CD4-positive, alpha-beta T cell treated with Interleukin-17A for 1 hour (primary cell): ENCODE data around the gene YIPF4.
A peak's percentile ranks its signal among the peaks of the same experiment; 100 is the strongest.
"Not testable (repeated sequence)": the region's sequence is repeated elsewhere in the genome, so short reads cannot be mapped to it uniquely, and the experiment has no call there.

Experiments
- DNase-seq: peaks from one replicate; pipeline ENCODE4 v3.0.0-alpha.2; 2020

Gene YIPF4

DNA sequence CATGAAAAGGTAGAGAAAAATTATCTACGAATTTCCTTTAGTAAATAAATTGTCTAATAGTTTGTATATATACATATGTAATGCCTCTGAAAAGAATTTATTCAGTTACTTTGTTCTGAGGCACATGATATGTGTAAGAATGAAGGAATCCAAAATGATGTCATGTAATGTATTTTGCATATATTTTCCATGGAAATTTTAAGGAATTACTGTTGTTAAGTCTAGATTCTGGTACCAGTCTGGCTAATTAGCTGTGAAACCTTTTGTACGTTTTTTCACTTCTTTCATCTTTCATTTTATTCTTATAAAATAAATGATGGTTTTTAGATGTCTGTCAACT lies 12.3 kb downstream of the YIPF4 start:
- DNase-seq, result no peak

DNA sequence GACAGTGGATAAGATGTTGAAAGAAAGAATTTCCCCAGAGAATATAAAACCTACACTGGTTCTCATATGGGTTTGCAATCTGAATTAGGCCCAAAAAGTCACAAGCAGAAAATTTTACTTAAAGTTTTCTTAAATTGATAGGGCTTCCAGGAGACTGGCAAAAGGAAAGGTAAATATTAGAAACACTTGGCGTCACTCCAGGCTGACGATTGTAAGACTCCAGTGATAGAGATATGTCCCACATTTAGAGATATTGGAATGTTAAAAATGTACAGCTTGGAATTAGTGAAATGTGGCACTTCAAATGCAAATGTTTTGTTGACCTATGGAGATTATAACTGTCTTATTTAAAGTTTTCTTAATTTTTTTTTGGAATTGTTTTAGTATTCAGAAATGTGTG lies 14.0 kb downstream of the YIPF4 start:
- no peak for DNase-seq

- DNase-seq, result not testable (repeated sequence)
Measured at GRCh38 chr2:32293493-32293892, 15.8 kb downstream of the YIPF4 start.

DNA sequence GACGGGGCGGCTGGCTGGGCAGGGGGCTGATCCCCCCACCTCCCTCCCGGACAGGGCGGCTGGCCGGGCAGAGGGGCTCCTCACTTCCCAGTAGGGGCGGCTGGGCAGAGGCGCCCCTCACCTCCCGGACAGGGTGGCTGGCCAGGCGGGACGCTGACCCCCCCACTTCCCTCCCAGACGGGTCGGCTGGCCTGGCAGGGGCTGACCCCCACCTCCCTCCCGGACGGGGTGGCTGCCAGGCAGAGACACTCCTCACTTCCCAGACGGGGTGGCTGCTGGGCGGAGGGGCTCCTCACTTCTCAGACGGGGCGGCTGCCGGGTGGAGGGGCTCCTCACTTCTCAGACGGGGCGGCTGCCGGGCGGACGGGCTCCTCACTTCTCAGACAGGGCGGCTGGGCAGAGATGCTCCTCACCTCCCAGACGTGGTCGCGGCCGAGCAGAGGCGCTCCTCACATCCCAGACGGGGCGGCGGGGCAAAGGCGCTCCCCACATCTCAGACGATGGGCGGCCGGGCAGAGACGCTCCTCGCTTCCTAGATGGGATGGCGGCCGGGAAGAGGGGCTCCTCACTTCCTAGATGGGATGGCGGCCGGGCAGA lies 16.4 kb downstream of the YIPF4 start:
- not testable (repeated sequence) for DNase-seq

- DNase-seq, result no peak
Measured at GRCh38 chr2:32310577-32310976, 32.9 kb downstream of the YIPF4 start.

DNA sequence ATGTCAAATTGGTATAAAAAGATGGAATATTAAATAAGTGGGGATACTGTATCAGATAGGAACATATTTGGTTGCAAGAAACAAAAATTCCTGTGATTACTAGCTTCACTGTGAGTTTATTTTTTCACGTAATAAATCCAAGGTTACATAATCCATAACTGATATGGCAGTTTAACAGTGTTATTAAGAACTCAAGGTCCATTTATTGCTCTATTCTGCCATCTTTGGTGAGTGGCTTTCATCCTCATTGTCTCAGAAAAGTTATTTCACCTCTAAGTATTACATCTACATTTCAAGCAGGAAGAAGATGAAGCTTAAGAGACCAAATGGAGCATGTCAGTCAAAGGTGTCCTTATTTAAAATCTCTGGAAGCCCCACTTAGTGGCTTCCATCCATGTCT lies 37.2 kb downstream of the YIPF4 start:
- no peak for DNase-seq

GRCh38 chr2:32328679-32329078 lies 51.0 kb downstream of the YIPF4 start:
- DNase-seq, result not testable (repeated sequence)

DNA sequence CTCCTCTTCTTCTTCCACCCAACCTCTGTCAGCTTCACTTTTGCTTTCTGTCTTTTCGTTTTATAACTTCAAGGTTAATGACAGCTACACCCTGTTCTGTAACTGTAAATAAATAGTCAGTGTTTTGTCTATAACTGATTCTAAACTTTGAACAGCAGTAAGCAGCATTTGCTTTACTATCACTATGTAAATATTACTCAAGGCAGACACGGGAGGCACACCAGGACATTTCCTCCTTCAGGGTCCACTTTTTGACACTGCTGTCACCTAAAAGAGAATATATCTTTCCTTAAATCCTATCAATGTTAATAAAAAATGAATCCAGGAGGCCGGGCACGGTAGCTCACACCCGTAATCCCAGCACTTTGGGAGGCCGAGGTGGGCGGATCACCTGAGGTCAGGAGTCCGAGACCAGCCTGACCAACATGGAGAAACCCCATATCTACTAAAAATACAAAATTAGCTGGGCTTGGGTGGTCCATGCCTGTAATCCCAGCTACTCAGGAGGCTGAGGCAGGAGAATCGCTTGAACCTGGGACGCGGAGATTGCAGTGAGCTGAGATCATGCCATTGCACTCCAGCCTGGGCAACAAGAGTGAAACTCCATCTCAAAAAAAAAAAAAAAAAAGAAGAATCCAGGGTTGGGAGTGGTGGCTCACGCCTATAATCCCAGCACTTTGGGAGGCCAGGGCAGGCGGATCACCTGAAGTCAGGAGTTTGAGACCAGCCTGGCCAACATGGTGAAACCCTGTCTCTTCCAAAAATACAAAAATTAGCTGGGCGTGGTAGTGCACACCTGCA lies 51.7 kb downstream of the YIPF4 start:
- DNase-seq, result not testable (repeated sequence)

- DNase-seq, result no peak
Measured at GRCh38 chr2:32330136-32330535, 52.4 kb downstream of the YIPF4 start.

GRCh38 chr2:32342801-32343200 lies 65.1 kb downstream of the YIPF4 start:
- DNase-seq, result no peak

DNA sequence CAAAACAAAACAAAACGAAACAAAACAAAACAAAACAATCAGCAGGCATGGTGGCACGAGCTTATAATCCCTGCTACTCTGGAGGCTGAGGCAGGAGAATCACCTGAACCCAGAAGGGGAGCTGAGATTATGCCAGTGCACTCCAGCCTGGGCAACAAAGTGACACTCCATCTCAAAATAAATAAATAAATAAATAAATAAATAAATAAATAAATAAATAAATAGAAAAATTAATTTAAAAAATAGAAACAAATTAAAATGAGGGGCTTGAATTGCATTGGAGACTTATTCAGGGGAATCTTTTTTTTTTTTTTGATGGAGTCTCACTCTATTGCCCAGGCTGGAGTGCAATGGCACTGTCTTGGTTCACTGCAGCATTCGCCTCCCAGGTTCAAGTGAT lies 73.1 kb downstream of the YIPF4 start:
- not testable (repeated sequence) for DNase-seq

- DNase-seq, result peak; percentile 9
Measured at GRCh38 chr2:32355976-32356680, 78.4 kb downstream of the YIPF4 start.

DNA sequence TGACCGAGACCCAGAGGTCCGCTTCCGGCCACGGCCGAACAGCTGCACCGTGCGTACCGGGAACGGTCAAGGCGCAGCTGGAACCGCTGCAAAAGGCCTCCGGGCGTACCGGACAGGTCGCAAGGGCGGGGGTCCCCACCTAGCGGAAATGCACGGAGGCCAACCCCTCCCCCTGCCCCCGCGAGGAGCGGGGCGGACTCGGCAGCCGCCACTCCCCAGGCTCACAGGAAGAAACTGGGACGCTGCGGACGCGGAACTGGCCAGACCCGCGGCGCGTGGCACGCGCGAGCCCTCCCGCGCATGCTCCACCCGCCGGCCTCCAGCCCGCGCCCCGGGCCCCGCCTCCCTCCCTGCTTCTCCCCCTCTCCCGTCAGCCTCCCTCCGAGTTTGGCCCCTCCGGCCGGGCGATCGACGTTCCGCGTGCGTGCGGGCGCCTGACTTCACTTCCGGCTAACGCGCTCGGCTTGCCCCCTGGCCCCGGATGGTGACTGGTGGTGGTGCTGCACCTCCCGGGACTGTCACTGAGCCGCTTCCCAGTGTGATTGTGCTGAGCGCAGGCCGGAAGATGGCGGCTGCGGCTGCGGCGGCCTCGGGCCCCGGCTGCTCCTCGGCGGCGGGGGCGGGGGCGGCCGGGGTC lies 79.1 kb downstream of the YIPF4 start, which contains the start of gene BIRC6:
Gene BIRC6 (plus strand): TSS at position 343 of the 637 bp plus-strand sequence. CDS start 139 bp downstream, at position 482.
- DNase-seq, result peak; percentile 94

DNA sequence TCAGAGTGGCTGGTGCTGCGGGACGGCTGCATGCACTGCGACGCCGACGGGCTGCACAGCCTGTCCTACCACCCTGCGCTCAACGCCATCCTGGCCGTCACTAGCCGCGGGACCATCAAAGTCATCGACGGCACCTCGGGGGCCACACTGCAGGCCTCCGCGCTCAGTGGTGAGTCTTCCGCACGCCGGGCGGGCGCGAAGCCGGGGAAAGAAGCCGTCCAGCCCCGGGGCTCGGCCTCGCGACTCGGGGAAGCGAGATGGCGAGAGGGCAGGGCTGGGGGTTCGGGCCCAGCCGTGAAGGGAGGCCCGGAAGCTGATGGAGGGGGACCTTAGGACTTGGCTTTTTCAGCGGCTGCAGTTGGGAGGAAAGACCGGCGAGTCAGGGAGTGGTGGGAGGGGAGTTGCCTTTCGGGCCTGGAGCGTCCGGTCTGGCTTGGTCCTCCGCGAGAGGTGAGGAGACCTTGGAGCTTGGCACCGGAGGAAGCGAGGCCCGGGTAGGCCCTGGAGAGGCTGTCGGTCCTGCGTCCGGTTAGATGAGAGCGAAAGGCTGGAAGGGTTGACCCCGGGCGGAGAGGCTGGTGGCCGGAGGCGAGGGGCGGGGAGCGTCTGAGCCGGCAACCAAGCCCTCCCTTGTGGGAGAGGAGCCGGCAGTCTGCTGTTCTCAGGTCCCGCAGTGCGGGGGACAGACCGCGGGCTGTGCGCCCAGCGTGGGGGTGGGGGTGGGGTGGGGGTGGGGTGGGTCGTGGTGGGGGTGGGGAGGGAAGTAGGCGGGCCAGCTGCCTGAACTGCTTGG lies 79.8 kb downstream of the YIPF4 start:
- DNase-seq, result peak; percentile 39

DNA sequence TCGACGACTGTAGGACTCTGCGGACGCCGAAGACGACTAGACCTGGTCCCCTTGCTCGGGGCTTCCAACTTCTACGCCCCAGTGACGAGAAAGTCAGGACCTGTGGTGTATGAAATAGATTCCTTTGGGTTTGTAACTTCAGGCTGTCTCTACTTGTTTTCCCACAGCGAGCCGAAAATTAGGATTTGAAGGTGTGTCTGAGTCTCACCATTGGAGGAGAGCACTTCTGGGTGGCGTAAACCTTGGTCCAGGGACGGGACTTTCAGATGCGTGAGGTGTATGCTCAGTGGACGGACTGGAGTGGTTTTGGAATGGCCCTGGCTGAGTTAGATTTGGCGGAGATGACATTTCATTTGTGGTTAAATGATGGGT lies 80.4 kb downstream of the YIPF4 start:
- peak; percentile 20 for DNase-seq

- no peak for DNase-seq
Measured at GRCh38 chr2:32360416-32360815, 82.7 kb downstream of the YIPF4 start.

DNA sequence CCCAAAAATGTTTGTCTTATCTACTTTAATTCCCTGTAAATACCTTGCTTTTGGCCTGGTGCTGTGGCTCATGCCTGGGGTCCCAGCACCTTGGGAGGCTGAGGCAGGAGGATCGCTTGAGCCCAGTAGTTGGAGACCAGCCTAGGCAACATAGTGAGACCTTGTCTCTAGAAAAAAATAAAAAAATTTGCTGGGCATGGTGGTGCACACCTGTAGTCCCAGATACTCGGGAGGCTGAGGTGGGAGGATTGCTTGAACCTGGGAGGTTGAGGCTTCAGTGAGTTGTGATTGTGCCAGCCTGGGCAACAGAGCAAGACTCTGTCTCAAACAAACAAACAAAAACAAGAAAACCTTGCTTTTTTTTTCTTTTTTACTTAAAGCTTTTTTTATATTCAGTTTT lies 85.3 kb downstream of the YIPF4 start:
- DNase-seq, result not testable (repeated sequence)

DNA sequence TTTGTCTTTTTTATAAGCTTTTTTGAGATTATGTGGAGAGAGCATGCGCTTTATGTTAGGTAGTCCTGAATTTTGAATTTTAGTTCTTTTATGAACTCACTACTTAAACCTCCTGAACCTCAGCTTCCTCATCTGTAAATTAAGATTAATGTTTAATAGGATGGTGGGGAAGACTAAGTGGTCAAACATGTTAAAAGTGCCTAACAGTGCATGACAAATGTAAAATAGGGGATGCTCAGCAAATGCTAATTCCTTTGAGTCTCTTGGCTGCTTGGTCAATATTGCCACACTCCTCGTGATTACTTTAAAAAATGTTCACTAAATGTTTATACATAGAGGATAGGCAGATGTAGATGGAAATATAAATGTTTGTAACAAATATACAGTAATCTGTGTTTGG lies 85.9 kb downstream of the YIPF4 start:
- DNase-seq, result no peak

GRCh38 chr2:32364290-32364689 lies 86.6 kb downstream of the YIPF4 start:
- DNase-seq, result not testable (repeated sequence)

GRCh38 chr2:32365679-32366078 lies 88.0 kb downstream of the YIPF4 start:
- DNase-seq, result not testable (repeated sequence)
